ENCODE measurements around the gene CTXN1.
"Not testable (repeated sequence)": the region's sequence is repeated elsewhere in the genome, so short reads cannot be mapped to it uniquely, and the experiment has no call there.

Gene CTXN1

DNA sequence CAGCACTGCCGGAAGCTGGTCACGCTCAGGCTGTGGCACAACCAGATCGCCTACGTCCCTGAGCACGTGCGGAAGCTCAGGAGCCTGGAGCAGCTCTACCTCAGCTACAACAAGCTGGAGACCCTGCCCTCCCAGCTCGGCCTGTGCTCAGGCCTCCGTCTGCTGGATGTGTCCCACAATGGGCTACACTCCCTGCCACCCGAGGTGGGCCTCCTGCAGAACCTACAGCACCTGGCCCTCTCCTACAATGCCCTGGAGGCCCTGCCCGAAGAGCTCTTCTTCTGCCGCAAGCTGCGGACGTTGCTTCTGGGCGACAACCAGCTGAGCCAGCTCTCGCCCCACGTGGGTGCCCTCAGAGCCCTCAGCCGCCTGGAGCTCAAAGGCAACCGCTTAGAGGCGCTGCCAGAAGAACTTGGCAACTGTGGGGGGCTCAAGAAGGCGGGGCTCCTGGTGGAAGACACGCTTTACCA, 25.5 kb downstream of the CTXN1 start:
- H3K27me3 ChIP-seq = no peaks in the 10 kb centered on the region
- TF ChIP-seq, protein P1, sequence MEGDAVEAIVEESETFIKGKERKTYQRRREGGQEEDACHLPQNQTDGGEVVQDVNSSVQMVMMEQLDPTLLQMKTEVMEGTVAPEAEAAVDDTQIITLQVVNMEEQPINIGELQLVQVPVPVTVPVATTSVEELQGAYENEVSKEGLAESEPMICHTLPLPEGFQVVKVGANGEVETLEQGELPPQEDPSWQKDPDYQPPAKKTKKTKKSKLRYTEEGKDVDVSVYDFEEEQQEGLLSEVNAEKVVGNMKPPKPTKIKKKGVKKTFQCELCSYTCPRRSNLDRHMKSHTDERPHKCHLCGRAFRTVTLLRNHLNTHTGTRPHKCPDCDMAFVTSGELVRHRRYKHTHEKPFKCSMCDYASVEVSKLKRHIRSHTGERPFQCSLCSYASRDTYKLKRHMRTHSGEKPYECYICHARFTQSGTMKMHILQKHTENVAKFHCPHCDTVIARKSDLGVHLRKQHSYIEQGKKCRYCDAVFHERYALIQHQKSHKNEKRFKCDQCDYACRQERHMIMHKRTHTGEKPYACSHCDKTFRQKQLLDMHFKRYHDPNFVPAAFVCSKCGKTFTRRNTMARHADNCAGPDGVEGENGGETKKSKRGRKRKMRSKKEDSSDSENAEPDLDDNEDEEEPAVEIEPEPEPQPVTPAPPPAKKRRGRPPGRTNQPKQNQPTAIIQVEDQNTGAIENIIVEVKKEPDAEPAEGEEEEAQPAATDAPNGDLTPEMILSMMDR (IDR thresholded peaks at IDR 0.05; ENCODE audit: low read depth, low read length) = no peak
- no peaks in the 10 kb centered on the region for H3K4me1 ChIP-seq
- H3K36me3 ChIP-seq = no peaks in the 10 kb centered on the region
- H3K9me3 ChIP-seq = no peaks in the 10 kb centered on the region
- DNase-seq = no peak
- no peak overlapping the region for H3K4me3 ChIP-seq (ENCODE audit: low read depth, low read length)

DNA sequence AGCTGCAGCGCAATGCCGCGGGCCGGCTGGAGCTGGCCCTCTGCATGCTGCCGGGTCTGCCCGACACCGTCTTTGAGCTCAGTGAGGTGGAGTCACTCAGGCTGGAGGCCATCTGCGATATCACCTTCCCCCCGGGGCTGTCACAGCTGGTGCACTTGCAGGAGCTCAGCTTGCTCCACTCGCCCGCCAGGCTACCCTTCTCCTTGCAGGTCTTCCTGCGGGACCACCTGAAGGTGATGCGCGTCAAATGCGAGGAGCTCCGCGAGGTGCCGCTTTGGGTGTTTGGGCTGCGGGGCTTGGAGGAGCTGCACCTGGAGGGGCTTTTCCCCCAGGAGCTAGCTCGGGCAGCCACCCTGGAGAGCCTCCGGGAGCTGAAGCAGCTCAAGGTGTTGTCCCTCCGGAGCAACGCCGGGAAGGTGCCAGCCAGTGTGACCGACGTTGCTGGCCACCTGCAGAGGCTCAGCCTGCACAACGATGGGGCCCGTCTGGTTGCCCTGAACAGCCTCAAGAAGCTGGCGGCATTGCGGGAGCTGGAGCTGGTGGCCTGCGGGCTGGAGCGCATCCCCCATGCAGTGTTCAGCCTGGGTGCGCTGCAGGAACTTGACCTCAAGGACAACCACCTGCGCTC, 26.1 kb downstream of the CTXN1 start:
- TF ChIP-seq, protein P1 (IDR thresholded peaks at IDR 0.05; ENCODE audit: low read depth, low read length) = no peak
- Histone ChIP-seq H3K27me3 (no peaks in the 10 kb centered on the region), H3K36me3 (no peaks in the 10 kb centered on the region), H3K4me3 (ENCODE audit: low read depth, low read length) (no peak overlapping the region), H3K4me1 (no peaks in the 10 kb centered on the region), H3K9me3 (no peaks in the 10 kb centered on the region)
- DNase-seq = peak; percentile 7

DNA sequence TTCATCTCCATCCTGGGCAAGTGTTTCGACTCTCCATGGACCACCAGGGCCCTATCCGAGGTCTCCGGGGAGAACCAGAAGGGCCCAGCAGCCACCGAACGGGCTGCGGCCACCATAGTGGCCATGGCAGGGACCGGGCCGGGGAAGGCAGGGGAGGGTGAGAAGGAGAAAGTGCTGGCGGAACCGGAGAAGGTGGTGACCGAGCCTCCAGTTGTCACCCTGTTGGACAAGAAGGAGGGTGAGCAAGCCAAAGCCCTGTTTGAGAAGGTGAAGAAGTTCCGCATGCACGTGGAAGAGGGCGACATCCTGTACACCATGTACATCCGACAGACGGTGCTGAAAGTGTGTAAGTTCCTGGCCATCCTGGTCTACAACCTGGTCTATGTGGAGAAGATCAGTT, 27.0 kb downstream of the CTXN1 start:
- no peak for DNase-seq
- H3K4me1 ChIP-seq = no peaks in the 10 kb centered on the region
- TF ChIP-seq, protein P1 (IDR thresholded peaks at IDR 0.05; ENCODE audit: low read depth, low read length) = no peak
- H3K36me3 ChIP-seq = no peaks in the 10 kb centered on the region
- H3K9me3 ChIP-seq = no peaks in the 10 kb centered on the region
- no peak overlapping the region for H3K4me3 ChIP-seq (ENCODE audit: low read depth, low read length)
- H3K27me3 ChIP-seq = no peaks in the 10 kb centered on the region

DNA sequence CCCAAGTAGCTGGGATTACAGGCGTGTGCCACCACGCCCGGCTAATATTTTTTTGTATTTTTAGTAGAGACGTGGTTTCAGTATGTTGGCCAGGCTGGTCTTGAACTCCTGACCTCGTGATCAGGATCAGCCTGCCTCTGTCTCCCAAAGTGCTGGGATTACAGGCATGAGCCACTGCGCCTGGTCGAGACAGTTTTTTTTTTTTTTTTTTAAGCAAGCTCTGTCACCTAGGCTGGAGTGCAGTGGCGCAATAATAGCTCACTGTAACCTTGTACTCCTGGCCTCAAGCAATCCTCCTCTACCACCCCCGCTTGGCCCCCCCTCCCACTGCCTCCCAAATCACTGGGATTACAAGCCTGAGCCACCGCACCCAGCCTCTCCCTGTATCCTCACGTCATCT, 28.6 kb downstream of the CTXN1 start:
- no peaks in the 10 kb centered on the region for H3K9me3 ChIP-seq
- no peak for DNase-seq
- no peaks in the 10 kb centered on the region for H3K36me3 ChIP-seq
- no peaks in the 10 kb centered on the region for H3K27me3 ChIP-seq
- H3K4me1 ChIP-seq = no peaks in the 10 kb centered on the region
- no peak overlapping the region for H3K4me3 ChIP-seq (ENCODE audit: low read depth, low read length)
- TF ChIP-seq, protein P1 (IDR thresholded peaks at IDR 0.05; ENCODE audit: low read depth, low read length) = no peak

DNA sequence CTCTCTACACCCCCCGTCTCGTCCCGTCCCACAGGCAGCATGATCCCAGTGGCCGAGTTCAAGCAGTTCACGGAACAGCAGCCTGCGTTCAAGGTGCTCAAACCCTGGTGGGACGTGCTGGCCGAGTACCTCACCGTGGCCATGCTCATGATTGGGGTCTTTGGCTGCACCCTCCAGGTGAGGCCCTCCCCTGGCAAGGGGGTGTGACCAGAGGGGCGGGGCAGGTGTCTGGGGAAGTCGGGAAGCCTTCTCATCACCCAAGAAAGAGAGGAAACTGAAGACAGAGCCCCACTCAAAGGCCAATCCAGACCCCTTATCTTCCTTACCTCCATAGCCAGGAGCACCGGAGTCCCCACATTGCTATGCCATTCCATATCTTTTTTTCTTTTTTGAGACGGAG, 30.4 kb downstream of the CTXN1 start:
- Histone ChIP-seq H3K9me3 (no peaks in the 10 kb centered on the region), H3K4me1 (no peaks in the 10 kb centered on the region), H3K4me3 (ENCODE audit: low read depth, low read length) (no peak overlapping the region), H3K27me3 (no peaks in the 10 kb centered on the region), H3K36me3 (no peaks in the 10 kb centered on the region)
- no peak for DNase-seq
- TF ChIP-seq, protein P1 (IDR thresholded peaks at IDR 0.05; ENCODE audit: low read depth, low read length) = no peak

DNA sequence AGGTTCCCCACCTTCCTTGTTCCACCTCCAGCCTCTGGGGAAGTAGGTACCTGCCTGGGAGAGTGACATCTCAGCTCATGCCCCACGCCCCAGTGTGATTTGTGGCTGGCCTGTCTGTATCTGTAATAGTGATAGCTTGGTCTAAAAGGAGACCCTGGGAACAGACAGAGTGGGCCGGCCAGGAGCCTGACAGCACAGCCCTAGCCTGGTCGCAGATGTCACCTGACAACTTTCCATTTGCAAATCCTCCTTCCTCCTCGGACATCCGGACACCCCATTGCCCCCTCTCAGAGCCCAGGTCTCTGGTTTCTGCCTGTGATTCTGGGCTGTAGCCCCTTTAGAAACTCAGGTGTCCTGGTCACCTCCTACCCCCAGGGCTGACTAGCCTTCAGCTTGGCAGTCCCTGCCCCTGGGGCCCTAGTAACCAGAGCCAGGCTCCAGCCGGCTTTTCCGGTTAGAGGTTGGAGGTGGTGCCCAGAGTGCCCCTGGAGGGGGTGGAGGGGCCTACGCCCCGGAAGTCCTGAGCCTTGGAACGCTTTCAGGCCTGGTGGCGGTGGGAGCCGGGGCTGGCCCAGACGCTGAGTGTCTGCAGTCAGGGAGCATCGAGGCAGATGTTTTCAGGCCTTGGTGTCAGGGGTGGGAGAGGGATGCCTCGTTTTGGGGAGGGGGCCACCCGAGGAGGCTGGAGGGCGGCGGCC, 31.2 kb downstream of the CTXN1 start:
- DNase-seq = no peak
- no peaks in the 10 kb centered on the region for H3K27me3 ChIP-seq

DNA sequence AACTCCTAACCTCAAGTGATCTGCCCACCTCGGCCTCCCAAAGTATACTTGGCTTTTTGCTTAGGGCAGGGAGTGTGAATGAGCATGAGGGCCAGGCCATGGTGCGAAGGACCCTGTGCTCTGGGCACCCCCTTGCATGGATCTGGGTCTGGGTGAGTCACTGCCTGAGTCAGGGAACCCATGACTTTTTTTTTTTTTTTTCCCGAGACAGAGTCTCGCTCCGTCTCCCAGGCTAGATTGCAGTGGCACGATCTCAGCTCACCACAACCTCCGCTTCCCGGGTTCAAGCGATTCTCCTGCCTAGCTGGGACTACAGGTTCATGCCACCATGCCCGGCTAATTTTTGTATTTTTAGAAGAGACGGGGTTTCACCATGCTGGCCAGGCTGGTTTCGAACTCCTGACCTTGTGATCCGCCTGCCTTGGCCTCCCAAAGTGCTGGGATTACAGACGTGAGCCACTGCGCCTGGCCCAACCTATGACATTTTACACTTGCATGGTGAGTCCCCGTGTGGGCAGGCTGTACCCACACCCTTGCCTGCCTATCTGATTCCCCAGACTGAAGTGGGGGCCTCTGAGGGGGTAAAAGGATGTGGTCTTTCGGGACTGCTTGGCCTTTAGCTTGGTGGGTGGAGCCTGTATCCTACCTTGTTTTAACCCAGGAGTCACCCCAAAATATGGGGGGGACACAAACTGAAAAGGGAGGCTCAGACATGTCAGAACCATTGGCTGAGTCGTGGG, 32.4 kb downstream of the CTXN1 start:
- not testable (repeated sequence) for H3K27me3 ChIP-seq; H3K36me3 ChIP-seq; H3K4me1 ChIP-seq; H3K4me3 ChIP-seq (ENCODE audit: low read depth, low read length); H3K9me3 ChIP-seq; DNase-seq

More for the DNA sequence above, 31.2 kb downstream of the CTXN1 start:
- Histone ChIP-seq H3K4me1 (no peaks in the 10 kb centered on the region), H3K4me3 (ENCODE audit: low read depth, low read length) (no peak overlapping the region), H3K36me3 (no peaks in the 10 kb centered on the region), H3K9me3 (no peaks in the 10 kb centered on the region)
- TF ChIP-seq, protein P1 (IDR thresholded peaks at IDR 0.05; ENCODE audit: low read depth, low read length) = no peak
